Measurements from ENCODE around the gene ZNF174.

DNA sequence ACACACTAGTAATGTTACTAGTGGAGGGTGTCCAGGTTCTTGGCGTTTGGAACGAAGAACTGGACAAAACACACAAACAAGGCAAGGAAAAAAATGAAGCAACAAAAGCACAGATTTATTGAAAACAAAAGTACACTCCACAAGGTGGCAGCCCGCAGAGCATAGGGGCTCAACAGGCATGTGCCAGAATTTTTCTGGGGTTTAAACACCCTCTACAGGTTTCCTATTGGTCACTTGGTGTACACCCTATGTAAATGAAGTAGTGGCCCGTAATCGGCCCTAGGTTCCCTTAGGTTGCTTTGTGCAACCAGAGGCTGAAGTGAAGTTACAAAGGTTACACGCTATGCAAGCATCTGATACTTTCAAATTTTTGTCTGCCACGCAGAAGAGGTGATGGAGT, 37.2 kb upstream of the ZNF174 start:
- TF ChIP-seq, protein P1, sequence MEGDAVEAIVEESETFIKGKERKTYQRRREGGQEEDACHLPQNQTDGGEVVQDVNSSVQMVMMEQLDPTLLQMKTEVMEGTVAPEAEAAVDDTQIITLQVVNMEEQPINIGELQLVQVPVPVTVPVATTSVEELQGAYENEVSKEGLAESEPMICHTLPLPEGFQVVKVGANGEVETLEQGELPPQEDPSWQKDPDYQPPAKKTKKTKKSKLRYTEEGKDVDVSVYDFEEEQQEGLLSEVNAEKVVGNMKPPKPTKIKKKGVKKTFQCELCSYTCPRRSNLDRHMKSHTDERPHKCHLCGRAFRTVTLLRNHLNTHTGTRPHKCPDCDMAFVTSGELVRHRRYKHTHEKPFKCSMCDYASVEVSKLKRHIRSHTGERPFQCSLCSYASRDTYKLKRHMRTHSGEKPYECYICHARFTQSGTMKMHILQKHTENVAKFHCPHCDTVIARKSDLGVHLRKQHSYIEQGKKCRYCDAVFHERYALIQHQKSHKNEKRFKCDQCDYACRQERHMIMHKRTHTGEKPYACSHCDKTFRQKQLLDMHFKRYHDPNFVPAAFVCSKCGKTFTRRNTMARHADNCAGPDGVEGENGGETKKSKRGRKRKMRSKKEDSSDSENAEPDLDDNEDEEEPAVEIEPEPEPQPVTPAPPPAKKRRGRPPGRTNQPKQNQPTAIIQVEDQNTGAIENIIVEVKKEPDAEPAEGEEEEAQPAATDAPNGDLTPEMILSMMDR (conservative IDR thresholded peaks at IDR 0.05; ENCODE audit: low read depth, low read length): no peak
- TF ChIP-seq EZH2 (IDR thresholded peaks at IDR 0.05; ENCODE audit: low read length, unreplicated experiment): no peak
- TF ChIP-seq EZH2phosphoT487 (IDR thresholded peaks at IDR 0.05; ENCODE audit: borderline replicate concordance, low read length): no peak

Measured in PC-3 (cell line).